SK-N-SH (cell line): ENCODE data around the gene HSD17B4.
"Not testable (repeated sequence)": the region's sequence is repeated elsewhere in the genome, so short reads cannot be mapped to it uniquely, and the experiment has no call there.

Source experiments
- JUND ChIP-seq: IDR thresholded peaks from 2 replicates; pipeline ENCODE4 v1.4.0; 2012
- POLR2AphosphoS5 ChIP-seq: IDR thresholded peaks from 2 replicates; pipeline ENCODE4 v1.6.1; 2012; ENCODE audit warnings: low read depth, low read length
- SIN3A ChIP-seq: IDR thresholded peaks from 2 replicates; pipeline ENCODE4 v1.6.1; 2012; ENCODE audit warnings: low read depth, mild to moderate bottlenecking, low read length, moderate library complexity, borderline replicate concordance
- TF ChIP-seq, protein P1 (sequence below): fragments of 200-600 bp; sonication (generic); IDR thresholded peaks from 2 replicates; pipeline ENCODE4 v1.6.1; 2017; ENCODE audit warnings: antibody characterized with exemption, mild to moderate bottlenecking, moderate library complexity
- TF ChIP-seq, protein P2 (sequence below): IDR thresholded peaks from 2 replicates; pipeline ENCODE4 v1.4.0; 2012; ENCODE audit warnings: low read depth, borderline replicate concordance

DNA sequence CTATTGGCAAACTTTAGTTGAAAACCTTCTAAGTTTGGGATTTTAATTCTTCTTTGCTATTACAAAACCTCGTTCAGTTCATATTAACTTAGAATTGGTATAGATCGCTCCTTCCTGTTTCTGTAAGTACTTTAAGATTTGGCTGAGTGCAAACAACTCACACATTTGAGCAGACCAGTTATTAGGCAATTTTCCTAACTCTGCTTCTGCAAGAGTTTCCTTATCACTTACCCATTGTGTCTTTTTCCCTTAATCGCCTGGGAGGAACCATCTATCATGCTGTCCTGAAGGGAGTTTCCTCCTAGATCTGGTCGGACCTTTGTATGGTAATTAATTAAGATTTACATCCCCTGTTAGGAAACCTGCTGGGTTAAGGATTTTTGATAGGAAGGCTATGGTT, 24.7 kb upstream of the HSD17B4 start:
- TF ChIP-seq, protein P1, sequence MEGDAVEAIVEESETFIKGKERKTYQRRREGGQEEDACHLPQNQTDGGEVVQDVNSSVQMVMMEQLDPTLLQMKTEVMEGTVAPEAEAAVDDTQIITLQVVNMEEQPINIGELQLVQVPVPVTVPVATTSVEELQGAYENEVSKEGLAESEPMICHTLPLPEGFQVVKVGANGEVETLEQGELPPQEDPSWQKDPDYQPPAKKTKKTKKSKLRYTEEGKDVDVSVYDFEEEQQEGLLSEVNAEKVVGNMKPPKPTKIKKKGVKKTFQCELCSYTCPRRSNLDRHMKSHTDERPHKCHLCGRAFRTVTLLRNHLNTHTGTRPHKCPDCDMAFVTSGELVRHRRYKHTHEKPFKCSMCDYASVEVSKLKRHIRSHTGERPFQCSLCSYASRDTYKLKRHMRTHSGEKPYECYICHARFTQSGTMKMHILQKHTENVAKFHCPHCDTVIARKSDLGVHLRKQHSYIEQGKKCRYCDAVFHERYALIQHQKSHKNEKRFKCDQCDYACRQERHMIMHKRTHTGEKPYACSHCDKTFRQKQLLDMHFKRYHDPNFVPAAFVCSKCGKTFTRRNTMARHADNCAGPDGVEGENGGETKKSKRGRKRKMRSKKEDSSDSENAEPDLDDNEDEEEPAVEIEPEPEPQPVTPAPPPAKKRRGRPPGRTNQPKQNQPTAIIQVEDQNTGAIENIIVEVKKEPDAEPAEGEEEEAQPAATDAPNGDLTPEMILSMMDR, result not testable (repeated sequence)
- not testable (repeated sequence) for TF ChIP-seq JUND, SIN3A, POLR2AphosphoS5
- TF ChIP-seq, protein P2, sequence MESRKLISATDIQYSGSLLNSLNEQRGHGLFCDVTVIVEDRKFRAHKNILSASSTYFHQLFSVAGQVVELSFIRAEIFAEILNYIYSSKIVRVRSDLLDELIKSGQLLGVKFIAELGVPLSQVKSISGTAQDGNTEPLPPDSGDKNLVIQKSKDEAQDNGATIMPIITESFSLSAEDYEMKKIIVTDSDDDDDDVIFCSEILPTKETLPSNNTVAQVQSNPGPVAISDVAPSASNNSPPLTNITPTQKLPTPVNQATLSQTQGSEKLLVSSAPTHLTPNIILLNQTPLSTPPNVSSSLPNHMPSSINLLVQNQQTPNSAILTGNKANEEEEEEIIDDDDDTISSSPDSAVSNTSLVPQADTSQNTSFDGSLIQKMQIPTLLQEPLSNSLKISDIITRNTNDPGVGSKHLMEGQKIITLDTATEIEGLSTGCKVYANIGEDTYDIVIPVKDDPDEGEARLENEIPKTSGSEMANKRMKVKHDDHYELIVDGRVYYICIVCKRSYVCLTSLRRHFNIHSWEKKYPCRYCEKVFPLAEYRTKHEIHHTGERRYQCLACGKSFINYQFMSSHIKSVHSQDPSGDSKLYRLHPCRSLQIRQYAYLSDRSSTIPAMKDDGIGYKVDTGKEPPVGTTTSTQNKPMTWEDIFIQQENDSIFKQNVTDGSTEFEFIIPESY, result not testable (repeated sequence)
